ENCODE results near the gene DEXI. TPM values are rescaled to one million over a fixed set of nuclear protein-coding genes. Genes with fewer than 3 reads are reported as not detected.
"Not testable (repeated sequence)": the region's sequence is repeated elsewhere in the genome, so short reads cannot be mapped to it uniquely, and the experiment has no call there.

The DEXI gene
- total RNA-seq, 4 donors from 2014 or later: 36.2 to 76.4 (median 56.0) TPM

DNA sequence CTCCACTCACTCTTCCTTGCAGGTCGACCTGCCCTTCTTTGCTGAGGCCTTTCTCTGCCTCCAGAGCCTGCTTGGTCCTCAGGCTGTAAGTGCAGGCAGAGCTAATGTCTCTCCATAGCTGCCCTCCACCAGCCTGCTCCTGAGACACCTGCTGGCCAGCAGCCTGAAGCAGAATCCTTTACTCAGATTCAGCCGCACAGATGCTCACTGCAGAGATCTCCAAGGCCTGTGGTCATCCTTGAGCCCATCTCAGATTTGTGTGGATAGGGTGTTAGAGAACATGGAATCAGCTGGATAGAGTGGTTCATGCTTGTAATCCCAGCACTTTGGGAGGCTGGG is 11.5 kb downstream of the DEXI start:
- intact Hi-C loops (cut with DNase I; ENCODE audit: low total_unique reads): no loop called here
- H3K27ac ChIP-seq: no peak overlapping the region
- H3K4me3 ChIP-seq: no peak overlapping the region
- TF ChIP-seq EP300 (IDR thresholded peaks at IDR 0.05; ENCODE audit: low read depth) (no peak), POLR2AphosphoS5 (IDR thresholded peaks at IDR 0.05) (no peak), POLR2A (IDR thresholded peaks at IDR 0.05) (no peak)
- TF ChIP-seq, protein P1, sequence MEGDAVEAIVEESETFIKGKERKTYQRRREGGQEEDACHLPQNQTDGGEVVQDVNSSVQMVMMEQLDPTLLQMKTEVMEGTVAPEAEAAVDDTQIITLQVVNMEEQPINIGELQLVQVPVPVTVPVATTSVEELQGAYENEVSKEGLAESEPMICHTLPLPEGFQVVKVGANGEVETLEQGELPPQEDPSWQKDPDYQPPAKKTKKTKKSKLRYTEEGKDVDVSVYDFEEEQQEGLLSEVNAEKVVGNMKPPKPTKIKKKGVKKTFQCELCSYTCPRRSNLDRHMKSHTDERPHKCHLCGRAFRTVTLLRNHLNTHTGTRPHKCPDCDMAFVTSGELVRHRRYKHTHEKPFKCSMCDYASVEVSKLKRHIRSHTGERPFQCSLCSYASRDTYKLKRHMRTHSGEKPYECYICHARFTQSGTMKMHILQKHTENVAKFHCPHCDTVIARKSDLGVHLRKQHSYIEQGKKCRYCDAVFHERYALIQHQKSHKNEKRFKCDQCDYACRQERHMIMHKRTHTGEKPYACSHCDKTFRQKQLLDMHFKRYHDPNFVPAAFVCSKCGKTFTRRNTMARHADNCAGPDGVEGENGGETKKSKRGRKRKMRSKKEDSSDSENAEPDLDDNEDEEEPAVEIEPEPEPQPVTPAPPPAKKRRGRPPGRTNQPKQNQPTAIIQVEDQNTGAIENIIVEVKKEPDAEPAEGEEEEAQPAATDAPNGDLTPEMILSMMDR (IDR thresholded peaks at IDR 0.05): no peak
- H3K27me3 ChIP-seq: no peaks in the 10 kb centered on the region
- WGBS, 2 donors (ENCODE audit: low coverage in 1 of 2): 66% methylated on average over 2 of the region's 2 CpGs; no CpG with 5 or more reads in 1 of the 2 donors
- no peaks in the 10 kb centered on the region for H3K9me3 ChIP-seq
- in situ Hi-C loops (cut with MboI; ENCODE audit: low pct_ligation_motif_present in 1 of 4, low pct_unique_long_range_greater_than_20kb in 1 of 4, low sequenced_read_pairs in 3 of 4): loop anchor here in 1 of 4 donors (10.0 kb wide), 1 partner anchor 186 kb away; the partner anchor contains the start of gene NUBP1
- DNase-seq: no peak
- H3K36me3 ChIP-seq: peaks cover 0 to 17% (median 0%) of the 10 kb centered on the region in 4 donors
- peaks cover 7 to 17% (median 16%) of the 10 kb centered on the region in 4 donors for H3K4me1 ChIP-seq

DNA sequence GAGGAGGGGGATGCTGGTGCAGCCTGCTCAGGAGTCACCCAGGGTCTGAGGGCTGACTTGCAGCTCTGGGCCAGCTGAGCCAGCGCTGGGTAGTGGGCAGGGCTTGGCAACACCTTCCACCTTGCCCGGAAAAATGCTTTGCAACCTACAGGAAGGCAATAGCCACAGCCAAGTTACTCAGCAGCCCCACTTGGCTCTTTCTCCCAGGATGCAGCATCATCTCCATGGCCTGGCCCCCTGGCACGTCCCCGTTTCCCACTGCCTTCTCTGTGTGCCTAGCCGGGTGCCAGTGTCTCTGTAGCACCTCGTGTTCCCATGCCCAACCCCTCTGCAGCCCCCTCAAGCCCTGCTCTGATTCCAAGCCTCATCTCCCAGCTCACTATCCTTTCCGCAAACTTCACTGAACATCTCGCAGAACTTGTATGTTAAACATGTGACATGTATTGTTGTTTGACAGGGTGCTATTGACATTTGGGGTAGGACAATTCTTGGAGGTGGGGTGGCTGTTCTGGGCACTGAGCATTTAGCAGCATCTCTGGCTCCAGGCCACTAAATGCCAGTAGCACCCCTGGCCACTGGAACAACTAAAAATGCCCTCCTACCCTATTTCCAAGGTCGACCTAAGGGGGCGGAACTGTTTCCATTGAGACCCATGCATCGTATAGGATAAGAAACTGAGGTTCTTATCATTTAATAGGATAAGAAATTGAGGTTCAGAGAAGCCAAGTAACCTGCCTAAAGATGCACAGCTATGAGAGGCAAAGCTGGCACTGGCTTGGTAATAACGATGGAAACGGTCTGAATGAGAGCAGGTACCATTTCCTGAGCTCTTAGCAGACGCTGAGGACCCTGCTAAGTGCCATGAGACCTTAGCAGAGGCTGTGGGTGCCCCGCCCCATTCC is 12.2 kb downstream of the DEXI start:
- Histone ChIP-seq H3K4me3 (no peak overlapping the region), H3K27me3 (no peaks in the 10 kb centered on the region), H3K27ac (no peak overlapping the region), H3K36me3 (peaks cover 0 to 23% (median 0%) of the 10 kb centered on the region in 4 donors), H3K9me3 (no peaks in the 10 kb centered on the region), H3K4me1 (peaks cover 1 to 13% (median 10%) of the 10 kb centered on the region in 4 donors)
- intact Hi-C loops (cut with DNase I; ENCODE audit: low total_unique reads): loop anchor here (10.0 kb wide), 1 partner anchor 105 kb away; no protein-coding TSS in a partner anchor
- 40 to 73% methylated on average over 1 to 15 of the region's 15 CpGs for WGBS, 2 donors (ENCODE audit: low coverage in 1 of 2)
- no peak for DNase-seq
- in situ Hi-C loops (cut with MboI; ENCODE audit: low pct_ligation_motif_present in 1 of 4, low pct_unique_long_range_greater_than_20kb in 1 of 4, low sequenced_read_pairs in 3 of 4): loop anchor here in 2 of 4 donors (10.0 kb wide), 1 partner anchor 185 kb away; the partner anchor contains the start of gene NUBP1 (in 2 of the 2)
- no peak for TF ChIP-seq EP300 (IDR thresholded peaks at IDR 0.05; ENCODE audit: low read depth)
- TF ChIP-seq POLR2A (IDR thresholded peaks at IDR 0.05): no peak
- TF ChIP-seq POLR2AphosphoS5 (IDR thresholded peaks at IDR 0.05): no peak
- TF ChIP-seq, protein P1 (IDR thresholded peaks at IDR 0.05): no peak

DNA sequence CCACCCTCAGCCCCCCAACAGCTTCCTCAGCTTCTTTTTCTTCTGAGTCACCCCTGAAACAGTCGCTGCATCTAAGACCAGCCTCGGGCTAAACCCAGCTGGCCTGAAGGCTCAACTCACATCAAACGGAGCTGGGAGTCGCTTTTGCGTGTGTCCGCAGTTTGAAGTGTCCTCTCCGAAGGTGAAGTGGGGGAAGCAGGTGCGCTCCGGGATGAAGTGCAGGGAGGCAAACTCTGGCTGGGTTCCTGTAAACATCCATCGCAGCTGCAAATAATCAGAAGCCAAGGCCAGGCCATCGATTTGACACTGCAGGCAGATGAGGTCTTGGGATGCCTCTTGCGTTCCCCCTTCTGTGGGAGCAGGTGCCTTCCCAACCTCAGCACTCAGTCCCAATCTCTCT is 13.2 kb downstream of the DEXI start:
- H3K4me3 ChIP-seq, H3K27me3 ChIP-seq, H3K27ac ChIP-seq, DNase-seq, H3K4me1 ChIP-seq, H3K9me3 ChIP-seq: not testable (repeated sequence)
- intact Hi-C loops (cut with DNase I; ENCODE audit: low total_unique reads): loop anchor here (10.0 kb wide), 1 partner anchor 104 kb away; no protein-coding TSS in a partner anchor
- in situ Hi-C loops (cut with MboI; ENCODE audit: low pct_ligation_motif_present in 1 of 4, low pct_unique_long_range_greater_than_20kb in 1 of 4, low sequenced_read_pairs in 3 of 4): loop anchor here in 1 of 4 donors (10.0 kb wide), 1 partner anchor 184 kb away; the partner anchor contains the start of gene NUBP1
- WGBS, 2 donors (ENCODE audit: low coverage in 1 of 2): 78% methylated on average over 12 of the region's 12 CpGs; no CpG with 5 or more reads in 1 of the 2 donors
- peaks cover 0 to 26% (median 0%) of the 10 kb centered on the region in 4 donors for H3K36me3 ChIP-seq

DNA sequence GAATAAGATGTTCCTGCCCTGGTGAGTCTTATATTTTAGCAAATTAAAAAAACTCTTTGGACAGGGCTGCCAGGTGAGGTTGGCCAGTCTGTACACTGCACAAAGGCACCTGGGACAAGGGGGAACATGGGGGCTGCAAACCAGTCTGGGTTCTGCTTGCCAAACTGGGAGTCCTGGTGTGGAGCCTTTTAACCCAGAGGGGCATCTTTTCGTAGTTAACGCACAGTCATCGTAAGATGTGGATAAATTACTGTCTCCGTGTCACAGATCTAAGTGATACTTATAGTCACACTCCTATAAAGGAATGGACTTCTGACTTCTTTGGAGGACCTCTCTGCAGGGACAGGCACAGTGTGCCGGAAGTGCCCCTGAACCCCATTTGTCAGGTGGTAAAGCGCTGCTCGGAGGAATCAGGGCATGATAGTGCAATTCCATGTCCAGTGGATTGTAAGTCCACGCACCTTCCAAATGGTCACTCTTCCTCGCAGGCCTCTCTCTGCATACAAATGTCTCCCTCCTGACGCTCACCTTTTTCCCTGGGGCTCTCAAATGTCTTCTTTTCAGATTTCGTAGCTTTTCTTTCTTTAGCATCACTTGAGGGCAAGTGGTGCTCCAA is 14.7 kb downstream of the DEXI start:
- no peak for DNase-seq
- no peak overlapping the region for H3K4me3 ChIP-seq
- H3K27ac ChIP-seq: no peak overlapping the region
- WGBS, 2 donors (ENCODE audit: low coverage in 1 of 2): 86 to 95% methylated on average over 6 to 11 of the region's 11 CpGs
- in situ Hi-C loops (cut with MboI; ENCODE audit: low pct_ligation_motif_present in 1 of 4, low pct_unique_long_range_greater_than_20kb in 1 of 4, low sequenced_read_pairs in 3 of 4) (loop anchor here in 1 of 4 donors (10.0 kb wide), 1 partner anchor 183 kb away; the partner anchor contains the start of gene NUBP1), intact Hi-C loops (cut with DNase I; ENCODE audit: low total_unique reads) (loop anchor here (10.0 kb wide), 1 partner anchor 103 kb away; no protein-coding TSS in a partner anchor)
- H3K9me3 ChIP-seq: no peaks in the 10 kb centered on the region
- no peaks in the 10 kb centered on the region for H3K27me3 ChIP-seq
- peaks cover 0 to 3% (median 0%) of the 10 kb centered on the region in 4 donors for H3K4me1 ChIP-seq
- H3K36me3 ChIP-seq: peaks cover 0 to 26% (median 0%) of the 10 kb centered on the region in 4 donors
- TF ChIP-seq POLR2A (IDR thresholded peaks at IDR 0.05): no peak
- TF ChIP-seq, protein P1 (IDR thresholded peaks at IDR 0.05): no peak
- TF ChIP-seq EP300 (IDR thresholded peaks at IDR 0.05; ENCODE audit: low read depth): no peak
- TF ChIP-seq POLR2AphosphoS5 (IDR thresholded peaks at IDR 0.05): no peak
